Thoracic aorta (tissue), 2 donors: Measurements from ENCODE around the gene SMC4. TPM values are rescaled to one million over a fixed set of nuclear protein-coding genes. Genes with fewer than 3 reads are reported as not detected.

Experiments
- ATAC-seq: fragments of 150-250 bp; one replicate; pipeline ENCODE4 v1.8.0; 2017; ENCODE audit warnings: low read depth; ENCODE audit not compliant: insufficient number of reproducible peaks, low FRiP score
- DNase-seq: peaks from one replicate; pipeline ENCODE4 v3.0.0-alpha.2; 2020; ENCODE audit warnings: low spot score
- H3K27ac ChIP-seq, 2 donors: fragments of 200-600 bp; sonication (generic); 1 replicate in 1 of 2; 2 replicates in 1 of 2; pipeline ENCODE4 v1.5.1; 2016; ENCODE audit warnings: mild to moderate bottlenecking in 2 of 2, moderate library complexity in 2 of 2
- H3K27me3 ChIP-seq: fragments of 200-600 bp; sonication (generic); replicated peaks from 2 replicates; pipeline ENCODE4 v1.6.0; 2016; ENCODE audit warnings: mild to moderate bottlenecking; ENCODE audit not compliant: insufficient read depth
- H3K36me3 ChIP-seq: fragments of 200-600 bp; sonication (generic); one replicate; pipeline ENCODE4 v1.5.1; 2016
- H3K4me1 ChIP-seq, 2 donors: fragments of 200-600 bp; sonication (generic); 1 replicate in 1 of 2; 2 replicates in 1 of 2; pipeline versions ENCODE4 v1.5.1 to v1.6.0; 2016; ENCODE audit warnings: low read depth in 2 of 2, mild to moderate bottlenecking in 1 of 2; ENCODE audit not compliant: control insufficient read depth in 1 of 2
- H3K4me3 ChIP-seq: fragments of 200-600 bp; sonication (generic); 2 replicates; pipeline ENCODE4 v1.5.1; 2016; ENCODE audit warnings: mild to moderate bottlenecking
- H3K9me3 ChIP-seq: fragments of 200-600 bp; sonication (generic); 2 replicates; pipeline ENCODE4 v1.5.1; 2016
- total RNA-seq, 2 donors: library from RNA; depleted of rRNA; stranded (reverse); fragments of >200 nt; gene quantifications; one replicate each; pipeline versions ENCODE4 v1.1.0 to v1.2.3, GENCODE V29; 2016
- TF ChIP-seq, protein P1 (sequence below): fragments of 200-600 bp; sonication (generic); IDR thresholded peaks from one replicate; pipeline ENCODE4 v1.5.1; 2019; ENCODE audit warnings: antibody characterized with exemption

SMC4 gene
- total RNA-seq, 2 donors from 2014 or later = 70.2 to 97.2 TPM

DNA sequence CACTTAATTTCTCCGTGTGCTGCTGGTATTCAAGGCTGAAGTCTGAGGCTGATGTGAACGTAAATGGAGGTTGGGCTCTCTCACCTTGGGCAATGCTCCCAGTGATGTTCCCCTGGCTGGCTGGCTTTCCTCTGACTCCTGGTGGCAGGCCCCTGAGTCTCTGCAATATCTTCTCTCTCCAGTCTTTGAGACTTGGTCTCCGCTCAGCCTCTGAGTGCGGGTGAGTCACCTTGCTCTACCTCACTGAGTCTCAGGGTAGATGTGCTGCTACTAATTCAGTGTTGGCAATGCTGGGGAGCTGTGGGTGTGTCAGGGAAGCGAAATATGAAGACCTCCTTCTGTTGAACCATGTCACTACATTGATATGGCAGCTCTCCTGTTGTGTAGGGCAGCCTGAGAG, 81.5 kb downstream of the SMC4 start:
- Histone ChIP-seq H3K36me3 (no peaks in the 10 kb centered on the region), H3K9me3 (no peaks in the 10 kb centered on the region), H3K27me3 (no peaks in the 10 kb centered on the region), H3K4me3 (no peak overlapping the region), H3K27ac (no peak overlapping the region), H3K4me1 (no peaks in the 10 kb centered on the region)
- DNase-seq (no peak), ATAC-seq (no peak)
- TF ChIP-seq, protein P1, sequence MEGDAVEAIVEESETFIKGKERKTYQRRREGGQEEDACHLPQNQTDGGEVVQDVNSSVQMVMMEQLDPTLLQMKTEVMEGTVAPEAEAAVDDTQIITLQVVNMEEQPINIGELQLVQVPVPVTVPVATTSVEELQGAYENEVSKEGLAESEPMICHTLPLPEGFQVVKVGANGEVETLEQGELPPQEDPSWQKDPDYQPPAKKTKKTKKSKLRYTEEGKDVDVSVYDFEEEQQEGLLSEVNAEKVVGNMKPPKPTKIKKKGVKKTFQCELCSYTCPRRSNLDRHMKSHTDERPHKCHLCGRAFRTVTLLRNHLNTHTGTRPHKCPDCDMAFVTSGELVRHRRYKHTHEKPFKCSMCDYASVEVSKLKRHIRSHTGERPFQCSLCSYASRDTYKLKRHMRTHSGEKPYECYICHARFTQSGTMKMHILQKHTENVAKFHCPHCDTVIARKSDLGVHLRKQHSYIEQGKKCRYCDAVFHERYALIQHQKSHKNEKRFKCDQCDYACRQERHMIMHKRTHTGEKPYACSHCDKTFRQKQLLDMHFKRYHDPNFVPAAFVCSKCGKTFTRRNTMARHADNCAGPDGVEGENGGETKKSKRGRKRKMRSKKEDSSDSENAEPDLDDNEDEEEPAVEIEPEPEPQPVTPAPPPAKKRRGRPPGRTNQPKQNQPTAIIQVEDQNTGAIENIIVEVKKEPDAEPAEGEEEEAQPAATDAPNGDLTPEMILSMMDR = no peak

DNA sequence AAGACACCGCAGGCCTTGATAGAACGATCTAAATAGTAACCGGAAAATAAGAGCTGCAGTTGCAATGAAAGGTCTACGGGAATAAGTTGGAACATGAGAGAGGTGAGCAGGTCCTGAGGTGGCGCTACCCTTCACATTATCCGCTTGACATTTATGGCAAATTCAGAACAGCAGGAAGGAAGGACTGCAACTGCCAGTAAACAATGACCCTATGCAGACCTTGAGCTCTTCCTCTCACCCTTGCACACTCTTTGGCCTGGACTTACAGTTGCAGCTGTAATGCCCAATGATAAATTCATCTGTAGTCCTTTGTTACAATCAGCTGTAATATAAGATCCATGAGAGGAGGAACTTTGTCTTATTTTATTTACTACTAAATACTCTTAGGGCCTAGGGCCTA, 82.4 kb downstream of the SMC4 start:
- ATAC-seq = no peak
- H3K9me3 ChIP-seq = no peaks in the 10 kb centered on the region
- TF ChIP-seq, protein P1 = no peak

DNA sequence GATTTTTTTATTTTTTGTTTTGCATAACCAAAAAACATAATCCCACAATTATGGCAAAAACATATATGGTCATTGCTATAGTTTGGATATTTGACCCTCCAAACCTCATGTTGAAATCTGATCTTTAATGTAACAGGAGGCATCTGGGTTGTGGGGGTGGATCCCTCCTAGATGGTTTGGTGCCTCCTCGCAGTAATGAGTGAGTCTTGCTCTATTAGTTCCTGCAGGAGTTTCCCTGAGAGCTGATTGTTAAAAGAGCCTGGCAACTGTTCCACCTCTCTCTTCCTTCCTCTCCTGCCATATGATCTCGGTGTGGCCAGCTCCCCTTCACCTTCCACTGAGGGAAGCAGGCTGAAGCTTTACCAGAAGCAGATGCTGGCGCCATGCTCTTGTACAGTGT, 83.3 kb downstream of the SMC4 start:
- TF ChIP-seq, protein P1 = no peak
- ATAC-seq (no peak), DNase-seq (no peak)
- Histone ChIP-seq H3K27me3 (no peaks in the 10 kb centered on the region), H3K4me3 (no peak overlapping the region), H3K27ac (no peak overlapping the region), H3K9me3 (no peaks in the 10 kb centered on the region), H3K4me1 (no peaks in the 10 kb centered on the region), H3K36me3 (no peaks in the 10 kb centered on the region)

More for the DNA sequence above, 82.4 kb downstream of the SMC4 start:
- no peak overlapping the region for H3K4me3 ChIP-seq
- DNase-seq = no peak
- H3K4me1 ChIP-seq = no peaks in the 10 kb centered on the region
- no peaks in the 10 kb centered on the region for H3K36me3 ChIP-seq
- no peaks in the 10 kb centered on the region for H3K27me3 ChIP-seq
- no peak overlapping the region for H3K27ac ChIP-seq

Other genes starting within 250 kb of the SMC4 start
- 1 to 10 TPM; 1.1 to 1.6 TPM for gene C3orf80, start 174.2 kb upstream of the SMC4 start, total RNA-seq
- gene IFT80, start 425 bp upstream of the SMC4 start, total RNA-seq = 10 to 100 TPM; 44.1 to 61.4 TPM
- 1 to 10 TPM; 4.1 to 5.3 TPM for gene TRIM59, start 50.1 kb downstream of the SMC4 start, total RNA-seq
- gene KPNA4, start 165.9 kb downstream of the SMC4 start, total RNA-seq = 10 to 100 TPM; 24.2 to 58.1 TPM